Right hindlimb (tissue), 1 donor: ENCODE measurements around the gene CLEC3B.
"Not testable (repeated sequence)": the region's sequence is repeated elsewhere in the genome, so short reads cannot be mapped to it uniquely, and the experiment has no call there.

Experiments used
- DNase-seq: peaks from one replicate; pipeline ENCODE4 v3.0.0-alpha.2; 2018

CLEC3B gene

GRCh38 chr3:45071075-45071474 lies 45.0 kb downstream of the CLEC3B start:
- DNase-seq, result no peak

GRCh38 chr3:45075821-45076625 lies 49.9 kb downstream of the CLEC3B start:
- no peak for DNase-seq

GRCh38 chr3:45078256-45078655 lies 52.2 kb downstream of the CLEC3B start:
- DNase-seq, result not testable (repeated sequence)

GRCh38 chr3:45078910-45079522 lies 52.9 kb downstream of the CLEC3B start:
- no peak for DNase-seq

GRCh38 chr3:45079715-45080114 lies 53.6 kb downstream of the CLEC3B start:
- DNase-seq, result no peak

- no peak for DNase-seq
Measured at GRCh38 chr3:45080824-45081223, 54.7 kb downstream of the CLEC3B start.

- DNase-seq, result no peak
Measured at GRCh38 chr3:45081506-45082141, 55.5 kb downstream of the CLEC3B start.

GRCh38 chr3:45082142-45082538 lies 56.0 kb downstream of the CLEC3B start:
- no peak for DNase-seq

GRCh38 chr3:45083023-45083422 lies 56.9 kb downstream of the CLEC3B start:
- DNase-seq, result no peak

GRCh38 chr3:45084361-45084760 lies 58.3 kb downstream of the CLEC3B start:
- no peak for DNase-seq

- DNase-seq, result no peak
Measured at GRCh38 chr3:45084820-45085816, 59.0 kb downstream of the CLEC3B start.
